ENCODE data around the gene WFIKKN2.

WFIKKN2 gene

DNA sequence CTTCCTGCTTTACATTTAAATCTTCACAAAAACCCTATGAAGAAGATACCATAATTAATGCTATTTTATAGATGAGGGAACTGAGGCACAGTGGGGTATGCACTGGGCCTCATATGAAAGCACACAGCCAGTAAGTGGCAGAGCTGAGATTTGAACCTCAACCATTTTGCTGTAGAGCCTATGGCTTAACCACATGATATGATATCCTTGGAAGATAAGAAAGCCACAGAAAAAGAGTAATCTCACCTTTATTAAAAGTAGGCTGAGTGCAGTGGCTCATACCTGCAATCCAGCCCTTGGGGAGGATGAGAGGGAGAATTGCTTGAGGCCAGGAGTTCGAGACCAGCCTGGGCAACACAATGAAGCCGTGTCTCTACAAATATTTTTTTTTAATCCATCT lies 45.8 kb downstream of the WFIKKN2 start:
- no peak for DNase-seq

DNA sequence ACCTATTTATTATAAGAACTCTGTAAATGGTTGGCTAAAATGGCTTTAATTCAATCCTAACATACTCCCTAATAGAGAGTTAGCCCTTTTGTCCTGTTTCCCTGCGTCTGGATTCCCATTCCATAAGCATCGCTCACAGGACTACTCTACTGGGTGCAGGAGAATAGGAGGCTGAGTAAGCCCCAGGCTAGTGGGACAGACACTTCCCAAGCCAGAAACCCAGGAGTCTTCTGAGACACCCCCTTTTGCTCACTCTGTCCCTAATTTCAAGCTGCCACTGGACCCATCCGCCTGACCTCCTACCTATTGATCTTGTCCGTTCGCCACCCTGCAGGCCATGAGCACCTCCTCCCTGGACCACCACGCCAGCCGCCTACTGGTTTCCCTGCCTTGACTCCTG lies 47.5 kb downstream of the WFIKKN2 start:
- DNase-seq = no peak

DNA sequence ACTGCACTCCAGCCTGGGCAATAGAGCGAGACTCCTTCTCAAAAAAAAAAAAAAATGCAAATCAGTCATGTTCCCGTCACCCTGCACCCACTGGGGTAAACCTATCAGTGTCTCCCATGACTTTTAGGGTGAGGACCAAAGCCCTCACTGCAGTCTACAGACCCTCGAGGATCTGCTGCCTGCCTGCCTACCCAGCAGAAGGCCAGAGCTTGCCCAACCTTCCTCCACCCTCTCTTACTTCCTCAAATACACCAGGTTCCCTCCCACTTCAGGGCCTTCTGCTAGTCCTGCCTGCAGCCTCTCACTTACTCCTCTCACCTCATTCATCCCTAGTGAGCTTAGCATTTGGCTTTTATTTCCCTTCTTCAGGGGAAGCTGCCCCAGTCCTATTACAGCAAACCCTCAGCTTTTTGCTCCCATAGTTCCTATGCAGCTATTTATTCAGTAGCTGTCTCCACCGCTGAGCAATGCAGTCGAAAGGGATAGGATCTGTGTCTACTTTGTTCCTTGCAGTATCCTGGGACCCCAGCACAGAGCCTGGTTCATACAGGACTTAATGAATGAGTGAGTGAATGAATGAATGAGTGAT lies 48.6 kb downstream of the WFIKKN2 start:
- DNase-seq = peak; percentile 80

DNA sequence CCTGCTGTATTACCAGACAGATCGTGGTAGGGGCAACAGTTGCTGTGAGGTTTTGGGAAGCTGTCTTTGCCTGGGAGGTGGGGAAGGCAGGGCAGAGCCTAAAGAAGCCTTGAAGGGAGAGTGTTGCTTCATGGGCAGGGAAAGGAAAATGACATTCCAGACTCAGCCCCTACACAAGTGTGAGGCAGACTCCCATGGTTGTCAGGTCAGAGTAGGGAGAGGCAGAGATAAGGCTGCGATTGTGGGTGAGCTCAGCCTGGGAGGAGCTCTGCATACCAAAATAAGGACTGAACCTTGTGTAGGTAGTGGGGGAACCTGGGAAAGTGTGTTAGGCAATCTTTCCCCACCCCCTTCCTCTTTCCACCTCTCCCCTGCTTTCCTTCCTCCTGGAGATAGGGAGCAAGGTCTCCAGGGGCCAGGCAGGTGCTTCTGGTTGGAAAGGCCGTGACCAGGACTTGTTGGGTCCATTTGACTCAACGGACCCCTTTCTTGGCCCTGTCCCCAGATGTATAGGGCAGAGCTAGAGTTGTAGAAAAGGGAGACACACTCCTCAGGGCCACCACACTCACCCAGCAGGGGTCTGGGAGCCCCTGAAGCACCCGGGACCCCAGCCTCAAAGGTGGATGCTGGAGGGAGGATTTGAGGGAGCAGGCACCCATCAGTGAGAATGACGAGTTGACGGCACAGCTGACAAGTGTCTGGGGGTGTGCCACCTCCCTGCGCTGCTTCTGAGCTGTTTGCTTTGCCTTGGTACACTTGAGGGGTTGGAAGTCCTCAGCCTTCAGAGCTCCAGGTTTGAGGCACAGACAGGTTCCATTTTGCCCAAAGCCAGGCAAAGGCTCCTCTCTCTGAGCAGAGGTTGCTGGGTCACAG lies 49.3 kb downstream of the WFIKKN2 start:
- DNase-seq = no peak

DNA sequence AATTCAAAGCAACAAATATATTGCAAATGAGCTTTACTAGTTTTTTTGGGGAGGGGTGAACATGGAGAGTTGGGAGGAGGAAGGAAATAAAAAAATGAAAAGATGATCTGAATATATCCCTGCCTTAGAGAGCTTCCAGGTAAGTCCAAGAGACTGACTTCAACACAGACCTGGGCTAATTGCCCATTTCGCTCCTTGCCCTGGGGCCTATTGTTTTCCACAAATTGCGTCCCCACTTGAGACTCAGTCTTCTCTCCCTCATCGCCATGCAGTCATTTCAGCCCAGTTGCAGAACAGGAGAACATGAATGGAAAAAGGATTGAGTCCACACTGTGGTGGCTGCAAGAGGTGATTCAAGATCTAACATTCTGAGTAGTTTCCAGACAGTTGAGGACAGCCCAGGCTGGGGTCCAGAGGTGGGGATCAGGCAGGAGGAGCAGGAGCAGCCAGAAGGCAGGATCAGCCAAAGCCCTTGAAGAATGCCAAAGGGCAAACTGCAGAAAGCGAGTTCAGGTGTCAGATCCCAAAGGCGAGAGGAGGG lies 52.4 kb downstream of the WFIKKN2 start:
- no peak for DNase-seq

DNA sequence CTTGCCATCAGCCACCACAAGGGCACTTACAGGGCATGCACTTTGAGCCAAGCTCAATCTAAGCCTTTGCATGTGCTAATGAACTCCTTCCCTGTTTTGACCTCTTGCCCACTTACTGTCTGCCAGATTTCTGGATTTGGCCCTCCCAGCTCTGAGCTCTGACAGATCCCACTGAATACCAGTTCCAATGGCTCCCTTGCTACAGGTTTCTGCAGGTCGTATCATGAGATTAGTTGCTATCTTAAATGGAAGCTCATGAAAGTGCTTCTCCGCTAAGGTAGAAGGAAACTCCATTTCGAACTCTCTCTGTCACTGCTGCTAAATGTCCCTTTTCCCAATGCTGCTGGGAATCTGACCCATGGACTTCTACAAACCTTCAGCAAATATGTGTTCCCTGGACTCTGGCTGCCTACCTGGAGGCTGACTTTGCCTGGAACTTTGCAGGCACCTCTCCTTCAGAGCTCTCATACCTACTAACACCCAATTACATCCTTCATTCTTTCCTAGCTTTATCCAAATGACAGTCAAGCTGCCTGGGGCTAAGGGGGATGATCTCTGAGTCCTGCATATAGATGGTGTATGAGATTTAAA lies 54.2 kb downstream of the WFIKKN2 start:
- DNase-seq = no peak

DNA sequence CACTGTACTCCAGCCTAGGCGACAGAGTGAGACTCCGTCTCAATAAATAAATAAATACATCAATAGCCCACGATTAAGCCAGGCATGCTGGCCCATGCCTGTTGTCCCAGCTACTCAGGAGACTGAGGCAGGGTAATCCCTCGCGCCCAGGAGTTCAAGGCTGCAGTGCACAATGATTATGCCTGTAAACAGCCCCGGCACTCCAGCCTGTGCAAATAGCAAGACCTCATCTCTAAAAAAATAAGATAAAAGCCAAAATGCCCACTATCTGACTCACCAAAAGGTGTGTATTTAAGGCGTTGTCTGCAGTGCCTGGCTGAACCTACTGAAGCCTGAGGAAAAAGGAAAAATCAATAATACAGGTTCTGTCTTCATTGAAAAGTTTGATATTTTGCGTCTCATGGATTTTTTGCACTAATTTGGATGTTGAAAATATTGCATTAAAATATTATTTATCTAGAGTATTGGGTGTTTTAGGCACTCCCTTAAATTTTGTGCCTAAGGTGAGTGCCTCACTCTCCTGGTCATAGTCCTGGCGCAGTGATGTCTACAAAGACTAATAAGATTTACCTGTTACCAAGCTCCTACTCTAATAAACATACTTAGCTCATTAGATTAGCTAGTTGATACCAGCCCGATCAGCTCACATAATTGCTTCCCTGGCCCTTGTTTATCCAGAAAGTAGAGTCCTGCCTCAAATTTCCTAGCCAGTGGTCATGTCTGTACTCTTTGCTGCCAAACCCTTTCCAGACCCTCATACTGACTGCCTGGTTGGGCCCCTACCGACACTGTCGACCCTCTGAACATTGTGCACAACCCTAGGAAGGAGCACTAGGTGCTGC lies 55.5 kb downstream of the WFIKKN2 start:
- DNase-seq = no peak

DNA sequence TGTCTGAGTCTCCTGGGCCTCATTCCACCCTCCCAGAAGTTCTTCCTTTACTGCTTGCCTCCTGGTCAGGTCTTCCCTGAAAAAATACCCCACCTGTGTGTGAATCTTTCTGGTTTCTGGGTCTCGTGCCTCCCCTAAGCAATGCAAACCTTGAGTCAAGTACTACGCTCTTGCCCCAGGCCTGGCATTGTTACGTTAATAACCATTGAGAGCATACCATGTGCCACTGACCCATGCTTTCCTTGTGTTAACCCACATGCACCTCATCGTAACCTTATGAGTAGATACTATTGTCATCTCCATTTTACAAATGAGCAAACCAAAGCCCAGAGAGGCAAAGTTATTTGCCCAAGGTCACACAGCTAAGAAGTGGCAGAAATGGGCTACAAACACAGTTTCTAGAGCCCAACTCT lies 56.2 kb downstream of the WFIKKN2 start:
- no peak for DNase-seq

Data from GF-D8 (cell line).